Measurements from ENCODE around the gene VCL.

Gene VCL

GRCh38 chr10:74063256-74063655, 65.3 kb downstream of the VCL start:
- Histone ChIP-seq H3K27ac (no peak overlapping the region), H3K4me3 (no peak overlapping the region)
- no peak for TF ChIP-seq CTCF (IDR thresholded peaks at IDR 0.05)
- no peak for DNase-seq (ENCODE audit: low spot score)

GRCh38 chr10:74067373-74068352, 69.7 kb downstream of the VCL start:
- no peak overlapping the region for H3K4me3 ChIP-seq
- no peak for DNase-seq (ENCODE audit: low spot score)
- H3K27ac ChIP-seq: peak overlapping the region in 1 of 2 donors; percentile 21
- TF ChIP-seq CTCF (IDR thresholded peaks at IDR 0.05): no peak

- Histone ChIP-seq H3K4me3 (no peak overlapping the region), H3K27ac (peak overlapping the region; percentile 1 to 9)
- no peak for TF ChIP-seq CTCF (IDR thresholded peaks at IDR 0.05)
- no peak for DNase-seq (ENCODE audit: low spot score)
Observed at GRCh38 chr10:74071157-74071556, 73.2 kb downstream of the VCL start.

GRCh38 chr10:74072503-74072902, 74.6 kb downstream of the VCL start:
- peak overlapping the region in 1 of 2 donors; percentile 76 for H3K27ac ChIP-seq
- no peak overlapping the region for H3K4me3 ChIP-seq
- TF ChIP-seq CTCF (IDR thresholded peaks at IDR 0.05): no peak
- no peak for DNase-seq (ENCODE audit: low spot score)

- no peak overlapping the region for H3K27ac ChIP-seq
- no peak for DNase-seq (ENCODE audit: low spot score)
Observed at GRCh38 chr10:74075906-74076305, 78.0 kb downstream of the VCL start.

GRCh38 chr10:74076961-74077360, 79.0 kb downstream of the VCL start:
- DNase-seq (ENCODE audit: low spot score): no peak
- no peak for TF ChIP-seq CTCF (IDR thresholded peaks at IDR 0.05)
- H3K27ac ChIP-seq: peak overlapping the region in 1 of 2 donors; percentile 5
- no peak overlapping the region for H3K4me3 ChIP-seq

More at GRCh38 chr10:74075906-74076305, 78.0 kb downstream of the VCL start:
- H3K4me3 ChIP-seq: no peak overlapping the region
- TF ChIP-seq CTCF (IDR thresholded peaks at IDR 0.05): no peak

GRCh38 chr10:74077416-74077815, 79.5 kb downstream of the VCL start:
- Histone ChIP-seq H3K27ac (no peak overlapping the region), H3K4me3 (no peak overlapping the region)
- DNase-seq (ENCODE audit: low spot score): no peak
- TF ChIP-seq CTCF (IDR thresholded peaks at IDR 0.05): no peak

Data from coronary artery (tissue), 2 donors.